ENCODE results near the gene SPRY1. TPM values are rescaled to one million over a fixed set of nuclear protein-coding genes. Genes with fewer than 3 reads are reported as not detected.

SPRY1 gene
- total RNA-seq, 2 donors from 2014 or later = 59.6 to 89.9 TPM

DNA sequence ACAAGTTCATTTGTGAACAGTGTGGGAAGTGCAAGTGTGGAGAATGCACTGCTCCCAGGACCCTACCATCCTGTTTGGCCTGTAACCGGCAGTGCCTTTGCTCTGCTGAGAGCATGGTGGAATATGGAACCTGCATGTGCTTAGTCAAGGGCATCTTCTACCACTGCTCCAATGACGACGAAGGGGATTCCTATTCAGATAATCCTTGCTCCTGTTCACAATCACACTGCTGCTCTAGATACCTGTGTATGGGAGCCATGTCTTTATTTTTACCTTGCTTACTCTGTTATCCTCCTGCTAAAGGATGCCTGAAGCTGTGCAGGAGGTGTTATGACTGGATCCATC is 5.5 kb downstream of the SPRY1 start:
- intact Hi-C loops (cut with DNase I) = loop anchor here (5.0 to 10.0 kb wide), 3 partner anchors 153 to 253 kb away; no protein-coding TSS in a partner anchor
- no peak for DNase-seq
- ATAC-seq = no peak

DNA sequence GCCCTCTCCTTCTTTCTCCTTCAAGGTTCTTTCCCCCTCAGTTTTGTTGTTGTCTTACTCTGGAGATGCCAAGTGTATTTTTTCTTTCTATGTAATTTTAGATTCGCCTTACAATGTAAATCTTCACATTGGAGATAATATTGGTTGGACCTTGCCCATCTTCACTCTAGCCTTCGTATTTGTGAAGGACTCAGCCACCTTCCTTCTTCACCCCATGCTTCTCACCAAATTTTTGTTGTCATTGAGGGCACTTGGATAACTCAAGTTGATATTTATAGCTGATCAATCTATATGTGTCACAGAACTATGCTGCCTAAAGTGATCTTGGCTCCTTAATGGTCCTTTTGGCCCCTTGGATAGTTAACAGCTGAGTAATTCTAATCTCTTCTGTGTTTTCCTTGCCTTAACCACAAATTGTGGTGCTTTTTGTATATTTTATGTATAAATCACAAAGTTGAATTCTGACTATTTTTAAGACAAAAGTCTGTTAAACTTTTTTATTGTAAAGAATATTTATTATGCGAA is 6.5 kb downstream of the SPRY1 start:
- ATAC-seq (no peak), DNase-seq (no peak)
- intact Hi-C loops (cut with DNase I) = loop anchor here (5.0 to 10.0 kb wide), 3 partner anchors 152 to 252 kb away; no protein-coding TSS in a partner anchor

DNA sequence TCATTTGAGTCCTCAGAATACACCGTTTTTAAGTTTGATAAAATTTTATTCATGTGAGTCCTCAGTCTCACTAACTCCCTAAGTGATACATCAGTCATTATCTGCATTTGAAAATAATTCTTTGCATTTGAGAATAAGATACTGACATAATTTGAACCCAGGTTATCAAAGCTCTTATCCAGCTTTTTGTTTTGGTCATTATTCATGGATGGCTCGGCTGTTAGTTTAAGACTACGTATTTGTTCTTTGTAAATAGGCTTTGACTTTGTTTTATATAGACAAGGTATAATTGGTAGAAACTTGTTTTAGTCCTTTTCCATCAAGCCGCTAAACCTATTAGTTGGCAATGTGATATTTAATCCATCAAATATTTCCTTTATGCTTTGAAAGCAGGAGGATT is 7.9 kb downstream of the SPRY1 start:
- intact Hi-C loops (cut with DNase I) = loop anchor here (5.0 to 10.0 kb wide), 3 partner anchors 150 to 250 kb away; no protein-coding TSS in a partner anchor
- DNase-seq = no peak

DNA sequence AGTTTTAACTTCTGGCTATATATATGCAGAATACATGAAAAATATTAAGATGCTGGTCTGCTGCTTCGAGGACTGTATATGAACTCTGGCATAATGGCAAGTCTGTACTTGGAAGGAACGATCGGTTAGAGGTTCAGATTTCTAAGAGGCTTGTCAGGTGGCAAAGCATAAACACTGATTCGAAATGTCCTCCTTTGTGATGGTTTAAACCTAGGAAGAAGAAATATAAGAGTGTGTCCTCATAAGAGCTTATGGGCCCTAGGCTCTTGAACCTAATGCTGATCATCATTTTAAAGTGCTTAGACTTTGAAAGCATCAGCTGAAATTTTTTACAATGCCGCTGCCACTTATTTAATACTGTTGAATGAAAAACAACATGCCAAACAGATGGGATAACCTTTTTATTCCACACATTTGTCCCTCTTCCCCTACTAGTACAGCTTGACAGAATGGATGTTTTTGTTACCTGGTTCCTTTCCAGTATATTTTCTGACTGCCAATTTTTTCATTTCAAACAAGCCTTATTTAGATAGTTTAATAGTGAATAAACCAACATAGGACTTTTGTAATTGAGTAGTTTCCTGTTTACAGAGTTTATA is 8.8 kb downstream of the SPRY1 start:
- no peak for DNase-seq
- intact Hi-C loops (cut with DNase I) = loop anchor here (10.0 kb wide), 2 partner anchors 149 to 249 kb away; no protein-coding TSS in a partner anchor
- ATAC-seq = no peak

More for the DNA sequence above, 7.9 kb downstream of the SPRY1 start:
- no peak for ATAC-seq

DNA sequence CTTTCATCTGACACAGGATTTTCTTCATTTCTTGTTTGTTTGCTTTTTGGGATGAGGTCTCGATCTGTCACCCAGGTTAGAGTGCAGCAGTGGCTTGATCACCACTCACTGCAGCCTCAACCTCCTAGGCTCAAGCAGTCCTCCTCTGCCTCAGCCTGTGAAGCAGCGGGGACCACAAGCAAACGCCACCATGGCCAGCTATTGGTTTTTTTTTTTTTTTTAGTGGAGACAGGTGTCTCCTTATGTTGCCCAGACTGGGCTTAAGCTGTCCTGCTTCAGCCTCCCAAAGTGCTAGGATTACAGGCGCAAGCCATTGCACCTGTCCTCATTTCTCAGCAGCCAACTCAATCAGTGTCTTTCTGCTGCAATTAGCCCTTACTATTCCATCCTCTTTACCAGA is 10.3 kb downstream of the SPRY1 start:
- intact Hi-C loops (cut with DNase I) = loop anchor here (10.0 kb wide), 2 partner anchors 148 to 248 kb away; no protein-coding TSS in a partner anchor
- no peak for DNase-seq
- no peak for ATAC-seq

DNA sequence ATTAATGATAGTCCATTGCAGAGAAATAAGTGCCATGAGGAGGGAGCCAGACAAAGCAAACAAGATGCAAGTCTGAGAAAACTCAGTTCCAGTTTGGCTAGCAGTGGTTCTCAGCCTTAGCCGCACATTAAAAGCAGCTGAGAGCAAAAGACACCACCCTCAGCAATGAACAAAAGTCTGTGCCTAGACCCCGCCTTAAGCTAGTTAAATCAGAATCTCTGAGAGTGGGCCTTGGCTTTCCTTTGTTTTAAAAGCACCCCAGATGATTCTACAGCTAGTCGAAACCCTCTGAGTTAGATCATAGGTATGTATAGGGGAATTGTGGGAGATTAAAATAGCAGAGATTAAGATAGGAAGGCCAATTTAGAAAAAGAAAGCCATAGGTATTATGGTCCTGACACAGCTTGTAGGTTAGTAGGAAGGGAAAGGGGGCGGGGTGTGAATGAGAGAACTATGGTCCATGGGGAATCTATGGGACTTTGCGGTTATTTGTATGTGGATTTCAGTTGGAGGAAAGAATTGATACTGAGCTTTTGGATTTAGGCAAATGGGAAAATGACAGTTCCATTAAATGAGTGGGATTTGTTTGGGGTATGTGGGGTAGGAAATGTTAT is 12.0 kb downstream of the SPRY1 start:
- intact Hi-C loops (cut with DNase I) = loop anchor here (10.0 kb wide), 2 partner anchors 146 to 246 kb away; no protein-coding TSS in a partner anchor

DNA sequence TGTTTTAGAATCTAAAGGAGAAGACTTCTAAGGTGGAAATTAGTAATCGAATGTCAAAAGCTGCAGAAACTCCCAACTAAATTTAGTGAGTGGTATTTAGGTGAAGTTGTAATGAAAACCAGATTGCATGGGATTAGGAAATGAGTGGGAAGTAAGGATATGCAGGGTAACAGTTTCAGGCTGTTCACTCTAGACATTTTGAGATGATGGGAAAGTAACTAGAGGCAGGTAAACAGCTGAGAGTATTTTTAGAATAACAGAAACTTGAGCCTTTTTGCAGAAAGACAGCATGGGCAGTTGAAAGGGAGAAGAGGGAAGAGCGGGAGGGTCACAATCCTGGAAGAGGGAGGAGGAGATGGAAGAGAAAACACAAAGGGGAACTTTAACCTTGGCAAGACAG is 12.7 kb downstream of the SPRY1 start:
- intact Hi-C loops (cut with DNase I) = loop anchor here (10.0 kb wide), 2 partner anchors 145 to 245 kb away; no protein-coding TSS in a partner anchor
- ATAC-seq (peak in 1 of 2 donors; percentile 23), DNase-seq (no peak)

More for the DNA sequence above, 12.0 kb downstream of the SPRY1 start:
- peak in 1 of 2 donors; percentile 25 for ATAC-seq
- no peak for DNase-seq

DNA sequence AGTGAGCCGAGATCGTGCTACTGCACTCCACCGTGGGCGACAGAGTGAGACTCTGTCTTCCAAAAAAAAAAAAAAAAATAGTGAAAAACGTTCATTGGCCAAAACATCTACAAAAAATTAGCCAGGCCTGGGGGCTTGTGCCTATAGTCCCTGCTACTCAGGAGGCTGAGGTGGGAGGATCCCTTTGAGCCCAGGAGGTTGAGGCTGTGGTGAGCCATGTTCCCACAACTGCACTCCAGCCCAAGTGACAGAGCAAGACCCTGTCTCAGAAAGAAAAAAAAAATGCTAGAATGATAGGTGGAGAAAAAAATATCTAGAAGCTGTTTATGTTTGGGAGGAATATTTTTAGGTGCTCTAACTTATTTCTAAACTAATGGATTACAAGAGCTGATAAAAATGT is 14.9 kb downstream of the SPRY1 start:
- DNase-seq = no peak
- intact Hi-C loops (cut with DNase I) = no loop called here
- no peak for ATAC-seq

DNA sequence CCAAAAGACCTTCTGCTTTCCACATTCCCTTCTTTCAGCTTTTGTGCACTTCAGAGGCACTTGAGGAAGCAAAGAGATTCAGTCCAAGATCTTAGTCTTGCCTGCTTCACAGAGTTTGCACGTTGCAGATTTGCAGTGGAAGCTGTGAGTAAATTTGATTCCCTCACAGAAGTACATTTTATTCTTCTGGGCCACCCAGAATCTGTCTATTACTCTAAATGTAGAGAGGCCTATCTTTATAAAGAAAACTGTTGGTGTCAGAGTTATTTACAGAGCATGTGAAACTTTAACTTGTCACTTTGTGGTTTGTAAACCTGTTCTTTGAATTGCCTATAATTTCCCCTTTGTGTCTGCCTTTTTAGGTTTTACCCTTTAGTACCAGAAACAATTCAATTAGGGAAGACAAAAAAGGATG is 15.5 kb downstream of the SPRY1 start:
- DNase-seq (no peak), ATAC-seq (no peak)
- intact Hi-C loops (cut with DNase I) = no loop called here

DNA sequence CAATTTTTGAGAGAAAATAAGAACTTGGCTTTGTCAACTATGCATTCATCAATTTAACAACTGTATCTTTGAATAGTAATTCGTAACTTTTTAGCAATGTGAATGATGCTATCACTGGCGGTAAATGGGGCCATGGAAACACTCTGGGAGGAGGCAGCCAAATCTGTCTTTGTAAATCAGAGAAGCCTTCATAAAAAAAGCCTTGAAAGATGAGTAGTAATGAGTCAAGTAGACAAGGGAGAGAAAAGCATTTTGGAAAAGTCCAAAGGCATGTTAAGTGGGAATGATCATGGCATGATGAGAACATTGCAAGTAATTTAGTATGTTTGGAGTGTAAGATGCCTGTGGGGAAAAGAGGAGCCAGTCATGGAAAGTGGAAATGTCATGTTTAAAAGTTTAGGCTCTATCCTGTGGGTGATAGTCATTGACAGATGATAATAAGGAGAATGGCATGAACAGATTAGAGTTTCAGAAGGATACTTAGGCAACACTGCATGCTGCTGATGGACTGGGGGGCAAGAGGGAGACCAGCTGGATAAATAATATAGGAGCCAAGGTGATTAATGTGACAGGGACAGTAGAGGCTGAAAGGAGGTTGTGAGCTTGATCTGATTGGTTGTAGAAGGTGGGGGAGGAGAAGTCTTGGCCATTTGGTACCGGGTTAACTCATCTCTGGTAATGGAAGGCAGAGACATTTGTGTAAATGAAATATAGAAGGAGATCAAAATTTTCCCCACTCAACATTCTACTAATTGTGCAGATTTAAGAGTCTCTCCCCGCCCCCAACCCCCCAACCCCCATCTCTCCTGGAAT is 16.3 kb downstream of the SPRY1 start:
- intact Hi-C loops (cut with DNase I) = no loop called here
- ATAC-seq = peak in 1 of 2 donors; percentile 32
- DNase-seq = no peak

DNA sequence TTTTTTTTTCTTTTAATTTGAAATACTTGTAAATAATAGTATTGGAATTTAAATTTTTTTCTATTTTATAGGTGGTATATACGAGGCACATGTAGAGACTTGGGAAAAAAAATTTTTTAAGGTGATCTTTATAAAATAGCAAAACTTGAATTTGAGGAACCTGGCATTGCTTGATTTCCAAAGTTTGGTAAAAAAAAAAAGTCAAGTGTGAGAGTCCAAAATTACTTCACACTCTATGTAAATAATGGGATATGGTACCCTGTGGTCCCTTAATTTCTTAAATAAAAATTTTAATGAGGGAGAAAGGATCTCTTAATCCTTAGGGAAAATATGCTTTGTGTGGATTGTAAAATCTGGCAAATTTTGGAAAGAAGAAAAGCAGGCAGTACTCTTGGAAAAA is 19.0 kb downstream of the SPRY1 start:
- ATAC-seq = no peak
- no peak for DNase-seq
- intact Hi-C loops (cut with DNase I) = no loop called here

DNA sequence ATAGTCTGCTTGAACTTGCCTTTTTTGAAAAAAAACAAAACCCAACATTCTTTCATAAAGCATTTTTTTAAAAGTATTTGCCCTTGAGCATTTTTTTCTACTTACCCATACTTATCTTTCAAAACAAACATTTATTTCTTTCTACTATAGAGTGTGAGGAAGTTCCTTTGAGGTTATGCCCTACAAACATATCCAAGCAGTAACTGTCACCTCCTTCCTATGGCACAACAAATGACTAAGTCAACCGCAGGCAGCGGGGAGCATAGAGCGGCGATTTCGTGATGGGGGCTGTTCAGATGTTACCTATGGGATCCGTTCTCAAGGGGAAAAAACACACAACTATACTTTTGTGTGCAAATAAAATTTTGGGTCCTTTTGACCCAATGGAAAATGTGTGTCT is 19.4 kb downstream of the SPRY1 start:
- DNase-seq (no peak), ATAC-seq (no peak)
- intact Hi-C loops (cut with DNase I) = no loop called here

DNA sequence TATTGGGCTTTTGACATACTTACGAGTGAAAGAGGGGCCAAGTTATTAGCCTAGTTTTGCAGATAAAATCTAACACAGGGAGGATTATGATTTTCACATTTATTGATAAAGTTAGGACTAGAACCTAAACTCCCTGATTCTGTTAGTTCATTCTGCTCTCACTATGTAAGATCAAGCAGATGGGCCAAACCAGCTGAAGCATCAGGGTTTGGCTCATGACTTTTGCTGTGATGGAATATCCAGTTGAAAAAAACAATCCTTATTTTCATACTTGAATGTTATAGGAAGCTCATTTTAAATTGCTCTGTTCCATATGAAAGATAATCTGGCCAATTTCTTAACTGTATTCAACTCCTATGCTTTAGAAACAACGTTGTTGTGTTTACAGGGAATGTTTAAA is 21.2 kb downstream of the SPRY1 start:
- DNase-seq (no peak), ATAC-seq (no peak)
- intact Hi-C loops (cut with DNase I) = no loop called here

DNA sequence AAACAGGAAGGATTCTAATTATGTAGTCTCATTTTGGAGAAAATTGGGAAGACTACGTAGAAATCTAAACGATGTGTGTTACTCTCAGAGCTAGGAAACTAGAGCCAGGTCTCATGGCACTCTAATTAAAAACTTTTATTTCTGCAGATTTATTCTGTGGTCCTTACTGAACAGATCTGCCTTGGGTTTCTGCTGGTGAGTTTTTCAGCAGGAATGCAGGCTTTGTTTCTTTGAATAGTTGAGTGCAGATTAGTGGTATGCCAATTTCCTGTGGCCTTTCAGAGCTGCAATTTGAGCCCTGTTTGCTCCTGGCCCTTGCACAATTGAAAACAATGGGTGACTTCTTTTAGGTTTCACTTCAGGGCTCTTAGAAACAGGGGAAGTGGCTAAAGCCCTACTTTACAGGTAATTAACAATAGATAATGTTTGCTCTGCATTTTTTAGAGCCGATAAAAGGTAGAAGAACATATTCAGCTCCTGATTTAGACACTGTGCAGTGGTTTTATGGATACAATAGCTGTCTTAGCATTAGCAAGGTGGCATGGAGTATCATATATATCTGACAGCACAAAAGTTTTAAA is 21.8 kb downstream of the SPRY1 start:
- no peak for DNase-seq
- ATAC-seq = peak; percentile 67 to 71
- intact Hi-C loops (cut with DNase I) = no loop called here

DNA sequence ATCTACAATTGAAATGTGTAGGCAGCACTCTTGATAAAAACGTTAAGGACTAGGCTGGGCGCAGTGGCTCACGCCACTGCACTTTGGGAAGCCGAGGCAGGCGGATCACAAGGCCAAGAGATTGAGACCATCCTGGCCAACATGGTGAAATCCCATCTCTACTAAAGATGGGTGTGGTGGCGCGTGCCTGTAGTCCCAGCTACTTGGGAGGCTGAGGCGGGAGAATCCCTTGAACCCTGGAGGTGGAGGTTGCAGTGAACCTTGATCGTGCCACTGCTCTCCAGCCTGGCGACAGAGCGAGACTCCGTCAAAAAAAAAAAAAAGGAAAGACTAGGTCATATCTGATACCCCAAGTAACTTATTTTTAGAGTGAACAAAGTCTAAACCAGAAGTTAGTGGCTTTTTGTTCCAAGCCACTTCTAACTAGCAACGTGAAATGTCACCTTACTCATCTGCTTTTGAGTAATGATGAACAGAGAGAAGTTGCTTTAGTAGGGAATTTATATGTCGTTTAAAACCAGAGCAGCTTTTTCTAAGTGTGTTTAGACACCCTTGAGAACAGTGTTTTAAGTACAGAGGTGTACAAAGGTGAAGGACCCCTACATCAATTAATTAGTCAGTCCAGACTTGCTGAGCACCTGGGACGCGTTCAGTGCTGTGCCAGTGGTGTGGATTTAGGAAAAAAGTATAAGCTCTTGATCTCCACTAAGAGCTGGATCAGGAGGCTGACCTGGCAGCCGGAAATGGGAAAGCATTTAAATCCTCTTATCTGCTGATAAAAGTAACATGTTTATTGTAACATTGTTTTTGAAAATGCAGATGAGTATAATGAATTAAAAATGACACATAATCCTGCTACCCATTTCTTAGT is 23.5 kb downstream of the SPRY1 start:
- no peak for DNase-seq
- intact Hi-C loops (cut with DNase I) = loop anchor here in 1 of 2 donors (10.0 kb wide), 1 partner anchor 145 kb away; no protein-coding TSS in a partner anchor
- no peak for ATAC-seq

DNA sequence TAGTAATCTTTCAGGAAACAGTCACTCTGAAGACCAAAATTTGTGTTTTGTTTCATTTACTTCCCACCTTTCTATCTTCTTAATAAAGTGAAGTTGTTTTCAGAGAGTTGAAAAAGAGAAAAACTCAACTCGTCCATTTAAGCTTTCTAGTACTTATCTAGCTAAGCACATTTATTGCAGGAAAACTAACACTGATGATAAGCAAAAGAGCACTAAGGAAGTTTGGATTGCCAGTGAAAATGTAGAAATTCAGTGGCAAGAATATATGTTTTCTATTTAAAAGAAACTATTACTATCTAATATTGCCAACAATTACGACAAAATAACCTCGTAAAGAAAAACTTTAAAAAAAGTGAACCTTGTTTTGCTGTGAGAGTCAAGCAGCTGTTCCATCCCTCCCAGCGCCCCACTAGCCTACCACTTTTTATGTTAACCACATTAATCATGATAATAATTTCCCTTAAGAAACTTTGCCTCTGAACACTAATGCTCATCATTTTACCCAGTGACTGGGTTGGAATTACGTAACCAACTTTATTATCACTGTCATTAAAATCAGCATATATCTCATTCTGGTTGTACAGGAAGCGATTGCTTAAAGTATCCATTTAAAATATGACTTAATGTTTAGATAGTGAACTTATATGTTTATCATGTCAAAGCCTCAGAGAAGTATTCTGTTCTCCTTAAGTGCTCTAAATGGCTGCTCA is 24.8 kb downstream of the SPRY1 start:
- no peak for DNase-seq
- intact Hi-C loops (cut with DNase I) = loop anchor here in 1 of 2 donors (10.0 kb wide), 1 partner anchor 143 kb away; no protein-coding TSS in a partner anchor
- ATAC-seq = no peak

DNA sequence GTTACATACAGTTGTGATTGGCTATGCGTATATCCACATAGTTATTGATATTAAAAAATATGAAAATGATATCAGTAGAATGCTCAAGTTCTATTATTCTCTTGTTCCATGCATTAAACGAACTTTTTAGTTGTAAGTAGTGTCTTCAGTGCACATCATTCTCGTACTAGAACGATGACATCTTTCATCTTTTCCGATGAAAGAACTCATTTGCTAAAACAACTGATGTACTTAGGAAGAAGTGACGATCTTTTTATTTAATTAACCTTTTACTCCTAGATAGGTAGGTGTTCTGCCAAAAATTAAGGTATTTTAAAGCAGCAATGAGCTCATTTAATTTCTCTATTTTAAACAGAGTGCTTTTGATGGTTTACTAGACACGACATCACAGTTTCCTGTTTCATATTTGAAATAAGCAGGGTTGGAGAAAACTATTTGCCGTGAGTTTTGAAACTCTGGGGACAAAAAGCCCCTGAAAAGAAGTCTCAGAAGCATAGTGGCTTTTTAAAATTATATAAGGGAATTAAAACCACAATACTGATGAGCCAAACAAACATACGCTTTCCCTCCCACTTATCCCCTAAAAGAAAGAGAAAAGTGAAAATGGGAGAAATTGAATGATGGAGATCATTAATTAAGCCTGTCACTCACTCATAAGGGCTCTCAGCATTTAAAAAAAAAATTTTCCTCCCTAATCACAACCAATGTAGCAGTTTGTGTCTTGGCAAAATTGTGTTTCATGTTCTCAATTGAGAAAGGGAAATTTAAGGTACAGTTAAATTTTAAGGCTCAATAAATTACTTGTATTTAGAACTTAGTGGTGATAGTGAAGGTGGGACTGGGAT is 25.6 kb downstream of the SPRY1 start:
- intact Hi-C loops (cut with DNase I) = loop anchor here in 1 of 2 donors (10.0 kb wide), 1 partner anchor 143 kb away; no protein-coding TSS in a partner anchor
- ATAC-seq = no peak
- no peak for DNase-seq
